ENCODE results near the gene MUC2.

Gene MUC2

DNA sequence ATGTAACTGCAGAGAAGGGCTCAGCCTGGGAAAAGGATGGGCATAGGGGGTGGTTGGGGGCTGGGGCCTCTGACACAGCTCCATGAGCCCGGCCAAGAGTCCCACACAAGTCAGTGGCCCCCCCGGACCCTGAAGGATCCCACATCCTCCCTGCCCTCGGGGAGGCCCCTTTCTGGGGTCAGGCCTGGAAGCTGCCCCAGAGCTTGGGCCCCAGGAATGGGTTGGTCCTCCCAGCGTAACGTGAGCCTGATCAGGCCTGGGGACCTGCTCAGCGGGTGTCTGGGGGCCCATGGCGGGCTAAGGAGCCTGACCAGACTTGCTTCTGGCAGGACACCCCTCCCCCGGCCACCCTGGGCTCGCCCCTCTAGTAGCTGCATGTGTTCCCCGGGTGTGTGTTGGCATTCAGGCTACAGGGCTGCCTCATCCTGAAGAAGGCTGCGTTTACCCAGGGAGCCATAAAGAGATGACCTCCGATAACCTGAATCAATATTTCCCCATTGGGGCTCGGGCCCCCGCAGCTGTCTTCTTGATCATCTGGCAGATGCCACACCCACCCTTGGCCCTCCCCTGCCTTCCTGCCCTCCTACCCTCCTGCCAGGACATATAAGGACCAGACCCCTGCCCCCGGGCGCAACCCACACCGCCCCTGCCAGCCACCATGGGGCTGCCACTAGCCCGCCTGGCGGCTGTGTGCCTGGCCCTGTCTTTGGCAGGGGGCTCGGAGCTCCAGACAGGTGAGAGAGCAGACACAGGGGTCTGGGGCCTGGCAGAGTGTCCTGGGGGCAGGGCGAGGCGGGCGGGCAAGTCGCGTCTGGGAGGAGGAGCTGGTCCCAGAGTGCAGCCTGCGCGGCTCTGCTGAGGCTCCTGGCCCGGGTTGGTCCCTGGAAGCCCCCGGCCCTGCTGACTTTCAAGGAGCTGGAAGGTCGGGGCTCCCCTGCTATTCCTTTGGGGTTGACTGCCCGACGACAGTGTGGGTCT is at the start of gene MUC2:
MUC2 (plus strand) TSS at position 631 of the 978 bp plus-strand sequence.
- TF ChIP-seq, protein P1, sequence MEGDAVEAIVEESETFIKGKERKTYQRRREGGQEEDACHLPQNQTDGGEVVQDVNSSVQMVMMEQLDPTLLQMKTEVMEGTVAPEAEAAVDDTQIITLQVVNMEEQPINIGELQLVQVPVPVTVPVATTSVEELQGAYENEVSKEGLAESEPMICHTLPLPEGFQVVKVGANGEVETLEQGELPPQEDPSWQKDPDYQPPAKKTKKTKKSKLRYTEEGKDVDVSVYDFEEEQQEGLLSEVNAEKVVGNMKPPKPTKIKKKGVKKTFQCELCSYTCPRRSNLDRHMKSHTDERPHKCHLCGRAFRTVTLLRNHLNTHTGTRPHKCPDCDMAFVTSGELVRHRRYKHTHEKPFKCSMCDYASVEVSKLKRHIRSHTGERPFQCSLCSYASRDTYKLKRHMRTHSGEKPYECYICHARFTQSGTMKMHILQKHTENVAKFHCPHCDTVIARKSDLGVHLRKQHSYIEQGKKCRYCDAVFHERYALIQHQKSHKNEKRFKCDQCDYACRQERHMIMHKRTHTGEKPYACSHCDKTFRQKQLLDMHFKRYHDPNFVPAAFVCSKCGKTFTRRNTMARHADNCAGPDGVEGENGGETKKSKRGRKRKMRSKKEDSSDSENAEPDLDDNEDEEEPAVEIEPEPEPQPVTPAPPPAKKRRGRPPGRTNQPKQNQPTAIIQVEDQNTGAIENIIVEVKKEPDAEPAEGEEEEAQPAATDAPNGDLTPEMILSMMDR (conservative IDR thresholded peaks at IDR 0.05; ENCODE audit: low read length) = no peak
- no peak within 1 kb of the TSS for H3K4me3 ChIP-seq (ENCODE audit: low read length)
- DNase-seq (ENCODE audit: low read depth) = no peak

DNA sequence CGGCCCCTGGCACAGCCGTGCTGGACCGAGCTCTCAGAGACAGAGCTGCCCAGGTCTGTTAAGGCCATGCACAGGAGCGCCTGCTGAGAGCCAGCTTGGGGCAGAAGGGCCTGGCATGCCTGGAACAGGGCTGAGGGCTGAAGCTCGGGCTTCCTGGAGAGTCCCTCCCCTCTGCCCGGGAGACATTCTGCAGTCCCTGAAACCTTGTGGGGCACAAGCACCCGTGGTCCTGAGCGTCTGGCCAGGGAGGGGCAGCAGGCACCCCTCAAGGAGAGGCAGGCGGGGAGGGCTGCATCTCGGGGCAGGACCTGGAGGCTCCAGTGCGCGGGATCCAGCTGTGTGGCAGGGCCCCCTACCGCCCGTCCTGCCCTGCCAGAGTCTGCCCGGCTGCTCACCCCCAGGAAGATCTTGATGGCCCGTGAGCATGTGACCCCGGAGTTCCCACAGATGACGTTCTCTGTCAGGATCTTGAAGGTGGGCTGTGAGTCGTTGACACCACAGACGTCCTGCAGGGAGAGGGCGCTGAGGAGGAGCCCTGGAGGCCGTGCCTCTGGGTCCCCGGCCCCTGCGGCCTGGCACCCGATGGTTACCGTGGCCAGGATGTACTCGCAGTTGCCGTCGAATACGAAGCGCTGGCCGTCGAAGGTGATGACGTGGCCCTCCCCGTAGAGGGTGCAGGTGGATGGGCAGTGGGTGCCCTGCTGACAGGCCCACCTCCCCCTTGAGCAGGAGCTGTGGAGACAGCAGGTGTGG is 49.1 kb upstream of the MUC2 start:
- TF ChIP-seq, protein P1 (conservative IDR thresholded peaks at IDR 0.05; ENCODE audit: low read length) = no peak
- H3K4me3 ChIP-seq (ENCODE audit: low read length) = no peak overlapping the region
- no peak for DNase-seq (ENCODE audit: low read depth)

DNA sequence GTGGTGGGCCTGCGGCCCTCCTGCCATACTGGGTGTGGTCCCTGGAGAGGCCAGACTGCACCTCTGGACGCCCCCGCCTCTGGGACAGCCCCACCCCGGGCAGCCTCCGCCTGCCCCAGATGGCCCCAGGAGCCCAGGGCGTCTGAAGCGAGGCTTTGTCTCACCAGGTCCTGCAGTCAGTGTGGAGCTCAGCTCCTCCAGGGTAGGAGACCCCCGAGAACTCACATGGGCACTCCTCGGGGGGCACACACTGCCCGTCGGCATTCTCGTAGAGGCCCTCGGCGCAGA is 48.6 kb upstream of the MUC2 start:
- TF ChIP-seq, protein P1 (conservative IDR thresholded peaks at IDR 0.05; ENCODE audit: low read length) = no peak
- no peak overlapping the region for H3K4me3 ChIP-seq (ENCODE audit: low read length)
- DNase-seq (ENCODE audit: low read depth) = no peak

DNA sequence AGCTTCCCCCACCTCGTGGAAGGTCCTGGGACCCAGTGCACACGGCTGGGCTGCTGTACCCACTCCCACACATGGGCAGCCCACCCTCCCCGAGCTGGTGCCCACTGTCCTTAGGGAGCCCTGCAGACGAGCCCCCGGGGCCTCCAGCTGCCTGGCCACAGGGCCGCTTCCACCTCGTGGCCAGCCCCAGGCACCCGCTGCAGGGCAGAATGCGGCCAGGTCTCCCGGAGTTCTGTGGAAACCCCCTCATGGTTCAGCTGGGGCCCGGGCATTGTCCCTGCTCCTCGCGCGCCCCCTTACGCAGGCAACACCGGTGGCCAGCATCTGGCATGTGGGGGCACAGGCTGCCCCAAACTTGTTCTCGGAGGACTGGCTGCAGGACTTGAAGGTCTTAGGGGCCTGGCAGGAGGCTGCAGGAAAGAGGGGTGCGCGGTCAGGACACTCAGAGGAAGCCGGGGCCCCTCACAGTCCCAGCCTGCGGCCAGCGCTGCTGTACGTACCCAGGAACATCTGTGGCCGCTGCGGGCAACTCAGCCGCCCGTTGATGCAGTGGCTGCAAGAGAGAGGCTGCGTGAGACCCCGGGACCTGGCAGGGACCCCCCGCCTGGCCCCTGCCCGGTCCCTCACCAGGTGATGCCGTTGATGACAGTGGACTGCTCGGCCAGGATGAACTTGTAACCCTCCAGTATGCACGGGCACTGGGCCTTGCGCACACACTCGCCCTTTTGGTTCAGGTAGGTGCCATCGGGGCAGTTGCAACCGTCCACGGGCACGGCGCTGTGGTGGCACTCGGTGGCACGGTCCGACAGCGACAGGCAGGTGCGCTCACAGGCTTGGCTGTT is 47.8 kb upstream of the MUC2 start:
- TF ChIP-seq, protein P1 (conservative IDR thresholded peaks at IDR 0.05; ENCODE audit: low read length) = no peak
- DNase-seq (ENCODE audit: low read depth) = no peak
- no peak overlapping the region for H3K4me3 ChIP-seq (ENCODE audit: low read length)

DNA sequence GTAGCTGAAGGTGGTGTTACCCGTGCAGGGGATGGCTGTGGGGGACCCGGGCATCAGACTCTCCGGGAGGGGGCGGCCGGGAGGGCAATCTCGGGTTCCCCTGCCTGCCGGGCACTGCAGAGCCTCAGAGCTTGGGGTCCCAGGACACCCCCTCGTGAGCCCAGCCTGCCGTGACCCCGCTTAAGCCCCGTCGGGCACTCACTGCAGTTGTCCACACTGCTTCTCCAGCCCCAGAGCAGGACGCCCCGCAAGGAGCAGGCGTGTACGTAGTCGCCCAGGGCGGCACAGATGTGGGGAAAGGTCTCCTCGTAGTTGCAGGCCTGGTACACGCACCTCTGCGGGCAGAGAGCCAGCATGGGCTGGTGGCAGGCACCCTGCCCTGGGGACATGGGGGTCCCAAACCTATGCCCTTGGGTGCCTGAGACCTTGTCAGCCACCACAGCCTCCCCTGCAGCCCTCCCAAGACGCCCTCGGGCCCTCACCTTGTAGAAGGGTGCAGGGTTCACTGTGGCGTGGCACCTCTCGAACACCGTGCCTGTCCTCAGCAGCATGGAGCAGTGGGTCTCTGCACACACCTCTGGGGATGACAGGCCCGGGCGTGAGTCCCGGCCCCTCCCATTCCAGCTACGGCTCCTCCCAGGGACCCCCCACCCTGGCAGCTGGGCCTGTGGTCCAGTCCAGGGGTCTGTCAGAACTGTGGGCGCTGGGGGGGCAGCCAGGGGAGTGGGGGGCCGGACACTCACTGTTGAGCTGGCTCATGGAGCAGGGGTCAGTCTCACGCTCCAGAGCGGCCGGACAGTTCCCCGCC is 47.0 kb upstream of the MUC2 start:
- no peak overlapping the region for H3K4me3 ChIP-seq (ENCODE audit: low read length)
- no peak for DNase-seq (ENCODE audit: low read depth)
- TF ChIP-seq, protein P1 (conservative IDR thresholded peaks at IDR 0.05; ENCODE audit: low read length) = no peak

DNA sequence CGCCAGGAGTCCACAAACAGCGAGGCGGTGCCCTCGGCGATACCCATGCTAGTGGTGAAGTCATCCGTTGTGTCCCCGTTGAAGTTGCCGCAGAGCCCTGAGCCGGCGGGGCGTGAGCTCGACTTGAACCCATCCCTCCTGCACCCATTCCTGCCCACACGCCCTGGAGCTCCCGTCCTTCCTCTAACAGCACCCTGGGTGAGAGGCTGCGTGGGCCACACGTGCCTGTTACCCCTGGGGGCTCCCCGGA is 46.5 kb upstream of the MUC2 start:
- no peak for DNase-seq (ENCODE audit: low read depth)

More for the DNA sequence above, 46.5 kb upstream of the MUC2 start:
- no peak overlapping the region for H3K4me3 ChIP-seq (ENCODE audit: low read length)
- TF ChIP-seq, protein P1 (conservative IDR thresholded peaks at IDR 0.05; ENCODE audit: low read length) = no peak

All from AG10803 (cell line).